CD4-positive, alpha-beta T cell treated with Interleukin-17A for 1 hour (primary cell): ENCODE results near the gene PACRG.
"Not testable (repeated sequence)": the region's sequence is repeated elsewhere in the genome, so short reads cannot be mapped to it uniquely, and the experiment has no call there.

Experiments used
- DNase-seq: peaks from one replicate; pipeline ENCODE4 v3.0.0-alpha.2; 2020

PACRG gene

DNA sequence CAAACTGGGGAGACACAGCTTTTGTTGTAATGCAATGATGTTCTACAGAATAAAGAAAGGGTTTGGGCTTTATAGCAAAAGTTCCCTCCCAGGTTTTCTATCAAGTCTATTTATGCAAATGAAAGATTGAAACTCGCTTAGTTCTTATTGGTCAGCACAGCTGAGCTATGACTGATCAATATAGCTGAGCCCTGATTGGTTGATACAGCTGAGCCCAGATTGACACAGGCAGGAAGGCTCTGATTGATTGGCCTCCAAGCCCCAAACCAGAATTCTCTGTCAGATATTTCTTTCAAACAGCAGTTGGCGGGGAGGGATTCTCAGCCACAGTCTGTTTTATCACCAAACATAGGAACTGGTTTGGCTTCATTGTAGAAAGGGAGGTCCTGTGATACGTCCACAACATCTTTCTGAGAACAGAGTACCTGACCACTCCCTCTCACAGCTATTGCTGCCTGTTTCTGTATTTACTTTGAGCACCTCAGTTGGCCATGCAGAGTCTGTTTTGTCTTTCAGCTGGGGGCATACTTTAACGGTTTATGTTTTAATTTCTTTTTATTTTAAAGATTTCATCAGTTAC lies 223.5 kb downstream of the PACRG start:
- no peak for DNase-seq

DNA sequence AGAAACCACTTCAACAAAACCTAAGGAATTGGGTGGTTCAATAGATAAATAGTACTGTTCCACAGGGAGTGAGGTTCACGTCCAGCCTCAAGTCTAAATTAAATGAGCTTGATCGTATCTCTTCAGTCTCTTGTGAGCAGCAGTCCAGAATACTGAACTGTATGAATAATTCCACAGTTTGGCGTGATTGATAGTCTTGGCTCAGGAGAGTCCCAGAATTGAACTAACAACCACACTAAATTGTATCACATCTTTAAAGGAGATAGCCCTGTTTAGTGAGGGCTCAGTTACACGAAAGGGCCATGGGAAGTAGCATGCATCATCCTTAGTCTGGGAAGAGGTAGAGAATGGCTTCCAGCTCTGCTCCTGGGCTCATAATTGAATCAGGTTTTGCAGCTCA lies 224.6 kb downstream of the PACRG start:
- no peak for DNase-seq

DNA sequence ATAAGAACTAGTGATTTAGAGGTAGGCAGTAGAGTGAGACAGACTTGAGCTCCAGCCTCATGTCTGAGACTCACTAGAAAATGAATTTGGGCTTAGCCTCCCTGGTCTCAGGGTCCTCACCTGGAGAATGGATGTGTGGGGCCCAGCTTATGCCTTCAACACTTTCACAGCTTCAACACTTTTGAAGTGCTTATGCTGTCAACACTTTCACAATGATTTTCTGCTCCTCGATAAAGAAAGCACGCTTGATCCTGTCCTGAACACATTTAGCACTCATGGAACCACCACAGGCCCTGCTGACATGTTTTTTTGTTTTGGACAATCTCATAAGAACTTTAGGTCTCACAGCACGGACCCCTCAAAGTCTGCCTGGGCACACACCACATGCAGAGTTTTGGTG lies 229.3 kb downstream of the PACRG start:
- no peak for DNase-seq

DNA sequence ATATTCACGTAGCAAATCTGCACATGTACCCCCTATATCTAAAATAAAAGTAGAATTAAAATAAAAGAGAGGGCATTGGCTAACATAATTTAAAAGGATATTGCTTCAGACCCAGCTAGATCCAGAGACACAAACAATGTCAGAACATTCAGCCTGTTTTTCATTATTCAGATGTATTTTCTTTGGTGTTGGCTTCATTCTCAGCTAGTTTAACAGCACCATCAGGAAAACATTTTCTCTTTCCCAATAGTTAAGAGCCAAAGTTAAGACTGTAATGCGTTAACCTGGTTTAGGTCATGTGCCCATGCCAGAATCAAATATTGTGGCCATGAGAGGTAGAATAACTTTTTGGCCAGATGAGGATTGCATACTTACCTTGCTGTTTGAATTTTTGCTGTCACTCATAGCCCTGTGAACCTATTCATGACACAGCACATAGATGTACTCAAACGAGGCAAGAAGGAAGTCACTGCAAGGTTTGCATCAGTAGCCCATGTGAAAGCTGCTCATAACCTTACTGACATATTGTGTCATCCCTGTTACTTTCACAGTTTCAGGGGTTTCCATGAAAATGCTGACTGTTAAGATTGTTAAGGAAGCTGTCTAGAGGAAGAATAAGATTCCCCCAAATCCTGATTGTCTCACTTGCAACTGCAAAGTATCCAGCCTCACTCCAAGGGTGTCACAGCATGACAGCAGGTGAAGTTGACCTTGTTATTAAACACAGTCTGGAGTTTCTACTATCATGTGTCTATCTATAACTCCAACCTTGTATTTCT lies 233.1 kb downstream of the PACRG start:
- no peak for DNase-seq

DNA sequence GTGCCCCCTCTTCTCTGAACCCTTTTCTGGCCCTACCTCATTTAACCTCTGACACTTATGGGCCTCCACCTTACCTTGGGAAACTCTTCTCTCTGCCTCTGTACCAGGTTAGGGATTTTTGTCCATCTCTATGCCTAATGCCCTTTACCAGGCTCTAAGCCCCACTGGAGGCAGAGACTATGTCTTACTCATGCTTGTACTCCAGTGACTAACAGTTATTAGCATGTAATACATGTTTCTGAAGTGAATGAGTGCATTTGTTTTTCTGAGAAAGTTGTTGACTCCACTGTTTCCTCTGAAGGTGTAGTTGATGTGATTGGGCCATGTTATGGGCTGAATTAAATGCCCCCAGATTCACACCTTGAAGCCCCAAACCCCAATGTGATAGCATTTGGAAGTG lies 234.3 kb downstream of the PACRG start:
- no peak for DNase-seq

GRCh38 chr6:162963861-162964260 lies 236.1 kb downstream of the PACRG start:
- DNase-seq, result no peak

DNA sequence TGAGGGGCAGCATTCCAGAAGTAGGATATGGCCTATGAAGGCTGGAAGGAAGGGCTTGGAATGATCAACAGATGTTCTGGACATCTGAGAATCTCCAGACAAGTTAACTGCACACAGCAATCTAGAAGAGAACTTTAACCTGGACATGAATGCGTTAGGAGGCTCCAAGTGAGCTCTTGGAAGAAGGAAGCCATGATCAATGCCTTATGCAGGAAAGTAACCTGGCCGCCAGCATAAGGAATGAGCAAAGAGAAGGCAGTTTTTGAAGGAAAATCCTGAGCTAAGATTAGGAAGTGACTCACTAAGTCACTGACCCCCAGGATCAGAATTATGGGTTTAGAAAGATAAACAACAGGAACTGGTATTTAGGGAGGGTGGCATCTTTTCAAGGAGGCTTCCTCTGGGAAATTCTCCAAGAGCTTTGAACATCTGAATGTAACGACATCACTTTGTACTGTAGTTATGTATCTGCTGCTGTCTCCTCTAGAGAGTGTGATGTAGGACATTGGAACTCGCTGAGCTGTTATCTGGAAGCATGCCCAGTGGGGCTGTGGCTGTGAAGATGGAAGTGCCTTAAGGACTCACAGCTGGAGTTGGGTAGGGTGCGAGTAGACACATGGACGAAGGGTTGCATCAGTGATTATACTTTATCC lies 236.8 kb downstream of the PACRG start:
- DNase-seq, result no peak

GRCh38 chr6:162965366-162965765 lies 237.6 kb downstream of the PACRG start:
- no peak for DNase-seq

- no peak for DNase-seq
These were observed 242.5 kb downstream of the PACRG start for GRCh38 chr6:162970246-162970645.

GRCh38 chr6:162971356-162971755 lies 243.6 kb downstream of the PACRG start:
- DNase-seq, result no peak

GRCh38 chr6:162973151-162973872 lies 245.5 kb downstream of the PACRG start:
- no peak for DNase-seq

DNA sequence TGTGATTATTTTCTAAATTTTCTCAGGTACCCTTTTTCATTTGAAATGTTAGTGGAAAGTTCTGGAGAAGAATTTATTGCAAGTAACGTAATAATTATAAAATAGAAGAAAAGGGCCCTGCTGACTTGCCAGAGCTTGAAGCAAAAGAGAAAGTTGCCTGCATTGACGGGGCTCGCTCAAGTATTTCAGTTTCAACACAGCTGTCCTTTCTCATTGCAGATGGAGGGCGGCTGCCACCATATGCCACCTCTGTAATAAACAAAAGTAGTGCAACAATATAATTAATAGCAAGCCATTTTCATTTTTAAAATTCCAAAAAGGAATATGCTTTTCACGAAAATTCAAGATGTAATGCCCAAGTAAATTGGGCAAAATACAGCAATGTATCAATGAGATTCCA lies 246.2 kb downstream of the PACRG start:
- no peak for DNase-seq

- no peak for DNase-seq
These were observed 246.9 kb downstream of the PACRG start for GRCh38 chr6:162974685-162975084.

DNA sequence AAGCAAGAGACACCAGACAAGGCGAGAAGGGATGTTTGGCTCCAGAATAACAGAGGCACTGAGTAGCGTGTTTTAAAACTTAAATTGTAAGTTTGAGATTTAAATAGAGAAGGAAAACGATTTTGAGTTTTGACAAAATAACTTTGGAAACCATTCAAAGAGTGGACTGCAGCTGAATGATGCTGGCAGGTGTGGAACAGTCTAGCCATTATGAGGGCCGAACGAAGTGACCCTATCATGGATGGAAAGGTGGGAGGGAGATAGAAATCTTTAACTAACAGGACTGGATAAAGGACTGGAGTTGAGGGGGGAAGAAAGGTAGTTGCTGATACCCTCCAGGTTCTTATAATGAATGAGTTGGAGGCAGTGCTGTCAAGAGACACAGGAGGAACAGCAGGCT lies 248.4 kb downstream of the PACRG start:
- DNase-seq, result no peak

- not testable (repeated sequence) for DNase-seq
These were observed 255.5 kb downstream of the PACRG start for GRCh38 chr6:162983234-162983633.

GRCh38 chr6:162998777-162999176 lies 271.0 kb downstream of the PACRG start:
- DNase-seq, result no peak

DNA sequence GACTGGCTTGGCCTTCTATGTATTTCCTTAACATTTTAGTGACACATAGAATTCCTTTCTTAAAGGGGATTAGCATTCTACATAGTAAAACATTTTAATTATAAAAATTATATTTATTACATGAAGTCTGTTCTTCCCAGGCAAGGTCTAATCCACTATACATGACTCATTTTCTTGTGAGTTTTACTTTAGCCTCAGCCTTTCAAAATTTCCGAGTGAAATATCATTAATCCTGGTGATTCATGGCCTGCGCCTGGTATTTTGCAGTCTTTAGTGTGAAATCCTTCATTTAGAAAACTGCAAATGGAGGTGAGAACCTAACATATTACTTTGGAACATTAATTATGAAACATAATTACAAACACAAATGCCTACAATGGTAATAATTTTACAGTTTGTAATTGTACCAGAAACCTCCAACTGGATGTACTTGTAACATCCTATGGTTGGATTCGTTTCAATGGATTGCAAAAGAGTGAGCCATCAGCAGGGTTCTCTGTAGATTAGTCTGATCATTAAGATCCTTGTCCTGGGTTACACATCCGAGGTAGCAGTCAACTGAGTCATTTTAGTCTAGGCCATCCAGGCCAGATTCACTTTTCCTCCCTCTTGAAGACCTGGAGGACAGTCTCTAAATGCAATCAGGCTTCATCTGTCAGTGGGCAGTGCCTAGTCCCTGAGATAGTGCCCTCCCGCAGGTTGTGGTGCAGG lies 272.0 kb downstream of the PACRG start:
- no peak for DNase-seq

DNA sequence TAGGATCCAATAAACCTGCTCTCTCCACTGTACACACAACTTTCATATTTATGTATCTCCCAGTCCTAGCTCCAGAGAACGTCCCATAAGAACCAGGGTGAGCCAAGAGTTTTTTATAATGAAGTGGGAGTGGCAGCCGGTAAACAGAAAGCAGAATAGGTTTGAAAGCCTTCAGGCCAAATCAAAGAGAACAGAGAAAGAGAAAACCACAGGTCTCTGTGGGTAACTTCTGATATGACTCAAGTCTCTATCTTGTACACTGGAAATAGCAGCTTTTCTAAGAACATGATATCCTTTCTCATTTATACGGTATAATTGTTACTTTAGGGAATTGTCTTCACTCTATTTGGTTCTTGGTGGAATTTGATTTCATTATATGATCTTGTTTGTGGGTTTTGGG lies 273.6 kb downstream of the PACRG start:
- DNase-seq, result no peak

DNA sequence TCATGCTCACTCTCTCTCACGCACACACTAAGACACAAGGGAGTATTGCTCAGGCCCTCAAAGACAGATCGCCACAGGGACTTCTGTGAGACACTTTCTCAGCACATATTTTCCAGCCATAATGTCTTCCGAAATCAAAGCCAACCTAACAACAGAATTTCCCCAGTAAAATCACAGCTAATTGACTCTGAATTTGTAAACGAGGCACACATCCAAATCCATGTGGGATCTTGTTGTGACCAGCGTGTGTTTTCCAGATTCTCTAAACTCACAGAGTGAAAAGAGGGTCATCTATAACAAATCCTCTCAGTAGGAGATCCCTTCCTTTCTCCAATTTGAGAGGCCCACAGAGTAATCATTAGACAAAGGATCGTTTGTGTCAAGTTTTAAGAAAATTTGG lies 280.4 kb downstream of the PACRG start:
- DNase-seq, result no peak

- no peak for DNase-seq
These were observed 280.9 kb downstream of the PACRG start for GRCh38 chr6:163008626-163009025.

- no peak for DNase-seq
These were observed 282.4 kb downstream of the PACRG start for GRCh38 chr6:163010145-163010544.

DNA sequence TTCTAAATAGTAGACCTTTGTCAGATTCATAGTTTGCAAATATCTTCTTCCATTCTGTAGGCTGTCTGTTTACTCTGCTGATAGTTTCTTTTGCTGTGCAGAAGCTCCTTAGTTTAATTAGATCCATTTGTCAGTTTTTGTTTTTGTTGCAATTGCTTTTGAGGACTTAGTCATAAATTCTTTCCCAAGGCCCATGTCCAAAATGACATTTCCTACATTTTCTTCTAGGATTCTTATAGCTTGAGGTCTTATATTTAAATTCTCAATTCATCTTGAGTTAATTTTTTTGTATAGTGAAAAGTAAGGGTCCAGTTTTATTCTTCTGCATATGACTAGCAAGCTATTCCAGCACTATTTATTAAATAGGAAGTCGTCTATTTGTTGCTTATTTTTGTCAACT lies 287.0 kb downstream of the PACRG start:
- no peak for DNase-seq

DNA sequence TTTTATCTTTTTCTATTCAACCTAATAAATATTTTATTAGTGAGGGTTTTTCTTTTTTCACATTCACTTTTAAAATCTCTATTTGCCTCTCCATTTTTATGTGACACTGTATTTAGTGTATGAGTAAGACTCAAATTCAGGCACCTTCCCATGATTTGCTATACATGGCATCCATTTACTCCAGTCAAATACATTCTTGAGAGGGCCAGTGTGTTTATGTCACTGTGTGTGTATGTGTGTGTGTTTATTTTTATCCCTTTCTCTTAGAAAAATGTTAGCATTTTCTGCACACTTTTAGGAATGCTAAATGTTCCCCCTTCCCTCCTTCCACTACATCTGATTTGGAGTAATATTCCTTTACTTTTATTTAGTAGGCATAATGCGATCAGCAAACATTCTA lies 290.0 kb downstream of the PACRG start:
- no peak for DNase-seq
